Measurements from ENCODE around the gene ZSCAN21.
A peak's percentile ranks its signal among the peaks of the same experiment; 100 is the strongest.

The ZSCAN21 gene

DNA sequence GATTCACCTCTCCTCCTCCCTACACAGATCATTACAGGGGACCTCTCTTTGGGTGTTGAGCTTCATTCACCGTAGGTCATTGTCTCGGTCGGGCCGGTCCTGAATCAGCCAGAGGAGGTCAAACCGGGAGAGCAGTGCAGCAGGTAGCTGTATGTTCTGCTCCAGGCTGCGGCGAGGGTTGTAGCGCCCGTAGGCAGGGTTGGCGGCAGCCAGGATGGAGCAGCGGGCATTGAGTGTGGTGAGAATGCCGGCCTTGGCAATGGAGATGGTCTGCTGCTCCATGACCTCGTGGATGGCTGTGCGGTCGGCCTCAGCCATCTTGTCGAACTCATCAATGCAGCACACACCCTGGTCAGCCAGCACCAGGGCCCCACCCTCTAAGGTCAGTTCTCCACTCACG lies 46.1 kb downstream of the ZSCAN21 start:
- DNase-seq (ENCODE audit: low read depth): no peak
- H3K4me3 ChIP-seq (ENCODE audit: low read depth, low read length): no peak overlapping the region
- TF ChIP-seq, protein P1, sequence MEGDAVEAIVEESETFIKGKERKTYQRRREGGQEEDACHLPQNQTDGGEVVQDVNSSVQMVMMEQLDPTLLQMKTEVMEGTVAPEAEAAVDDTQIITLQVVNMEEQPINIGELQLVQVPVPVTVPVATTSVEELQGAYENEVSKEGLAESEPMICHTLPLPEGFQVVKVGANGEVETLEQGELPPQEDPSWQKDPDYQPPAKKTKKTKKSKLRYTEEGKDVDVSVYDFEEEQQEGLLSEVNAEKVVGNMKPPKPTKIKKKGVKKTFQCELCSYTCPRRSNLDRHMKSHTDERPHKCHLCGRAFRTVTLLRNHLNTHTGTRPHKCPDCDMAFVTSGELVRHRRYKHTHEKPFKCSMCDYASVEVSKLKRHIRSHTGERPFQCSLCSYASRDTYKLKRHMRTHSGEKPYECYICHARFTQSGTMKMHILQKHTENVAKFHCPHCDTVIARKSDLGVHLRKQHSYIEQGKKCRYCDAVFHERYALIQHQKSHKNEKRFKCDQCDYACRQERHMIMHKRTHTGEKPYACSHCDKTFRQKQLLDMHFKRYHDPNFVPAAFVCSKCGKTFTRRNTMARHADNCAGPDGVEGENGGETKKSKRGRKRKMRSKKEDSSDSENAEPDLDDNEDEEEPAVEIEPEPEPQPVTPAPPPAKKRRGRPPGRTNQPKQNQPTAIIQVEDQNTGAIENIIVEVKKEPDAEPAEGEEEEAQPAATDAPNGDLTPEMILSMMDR (IDR thresholded peaks at IDR 0.05; ENCODE audit: insufficient read depth, low read depth, low read length, missing control alignments): no peak

DNA sequence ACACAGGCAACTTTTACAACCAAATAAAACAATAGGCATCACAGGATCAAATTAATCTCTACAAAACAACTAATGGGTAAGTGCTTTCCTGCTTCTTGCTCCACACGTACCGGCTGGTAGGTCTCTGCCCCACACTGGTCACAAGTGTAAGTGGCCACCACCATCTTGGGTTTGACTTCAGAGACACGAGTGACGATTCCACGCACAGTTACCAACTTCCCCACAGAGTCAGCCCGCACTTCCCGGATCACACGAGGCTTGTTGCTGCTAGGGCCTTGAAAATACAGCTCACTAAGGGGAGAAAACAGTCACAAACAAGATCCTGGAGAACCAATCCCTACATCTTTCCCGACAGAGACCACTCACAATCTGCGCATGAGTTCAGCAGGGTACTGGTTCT lies 49.3 kb downstream of the ZSCAN21 start:
- TF ChIP-seq, protein P1 (IDR thresholded peaks at IDR 0.05; ENCODE audit: insufficient read depth, low read depth, low read length, missing control alignments): no peak
- H3K4me3 ChIP-seq (ENCODE audit: low read depth, low read length): no peak overlapping the region
- no peak for DNase-seq (ENCODE audit: low read depth)

DNA sequence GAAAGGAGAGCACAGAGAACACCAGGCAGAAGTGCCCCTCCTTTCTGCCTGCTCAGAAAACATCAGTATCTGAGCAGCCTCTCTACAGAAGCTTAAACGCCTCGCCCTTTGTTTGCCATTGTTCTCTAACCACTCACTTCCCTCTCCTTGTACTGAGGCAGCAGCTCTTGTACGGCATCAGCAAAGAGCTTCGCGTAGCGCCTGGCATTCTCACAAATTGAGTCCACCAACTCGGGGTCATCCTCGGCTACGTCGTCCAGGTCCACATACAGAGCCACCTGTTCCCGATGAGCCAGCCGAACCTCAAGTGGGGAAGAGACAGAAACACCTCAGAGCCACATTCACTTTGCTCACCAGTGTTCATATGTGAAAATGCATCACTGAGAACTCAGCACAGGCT lies 49.9 kb downstream of the ZSCAN21 start:
- no peak for DNase-seq (ENCODE audit: low read depth)
- TF ChIP-seq, protein P1 (IDR thresholded peaks at IDR 0.05; ENCODE audit: insufficient read depth, low read depth, low read length, missing control alignments): no peak
- peak overlapping the region; percentile 80 for H3K4me3 ChIP-seq (ENCODE audit: low read depth, low read length)

DNA sequence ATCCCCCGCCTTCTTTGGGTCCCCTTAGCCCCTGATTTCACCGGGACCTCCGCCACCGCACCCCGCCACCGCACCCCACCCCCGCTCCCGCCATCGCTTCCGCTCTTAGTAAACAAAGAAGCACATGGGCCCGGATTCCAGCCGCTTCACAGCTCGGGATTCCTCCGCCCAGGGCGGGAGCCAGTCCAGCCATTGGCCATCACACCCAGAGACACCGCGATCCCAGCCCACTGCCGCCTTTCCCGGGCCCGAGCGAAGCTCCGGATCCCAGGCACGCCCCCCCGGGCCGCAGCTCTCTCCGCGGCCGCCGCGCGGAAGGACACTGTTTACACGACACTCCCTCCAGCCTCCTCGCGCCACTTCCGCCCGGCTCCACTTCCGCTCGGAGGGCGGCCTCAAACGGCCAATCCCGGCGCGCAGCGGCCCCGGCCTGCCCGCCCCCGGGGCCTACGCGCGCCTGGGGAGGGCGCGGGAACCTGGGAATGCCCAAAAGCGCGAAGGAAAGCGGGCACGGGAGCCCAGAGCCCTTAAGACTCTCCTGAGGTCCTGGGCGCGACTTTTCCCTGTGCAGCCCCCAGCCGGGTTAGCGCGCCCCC lies 50.9 kb downstream of the ZSCAN21 start:
- DNase-seq (ENCODE audit: low read depth): peak; percentile 97
- TF ChIP-seq, protein P1 (IDR thresholded peaks at IDR 0.05; ENCODE audit: insufficient read depth, low read depth, low read length, missing control alignments): no peak
- H3K4me3 ChIP-seq (ENCODE audit: low read depth, low read length): peak overlapping the region; percentile 80

DNA sequence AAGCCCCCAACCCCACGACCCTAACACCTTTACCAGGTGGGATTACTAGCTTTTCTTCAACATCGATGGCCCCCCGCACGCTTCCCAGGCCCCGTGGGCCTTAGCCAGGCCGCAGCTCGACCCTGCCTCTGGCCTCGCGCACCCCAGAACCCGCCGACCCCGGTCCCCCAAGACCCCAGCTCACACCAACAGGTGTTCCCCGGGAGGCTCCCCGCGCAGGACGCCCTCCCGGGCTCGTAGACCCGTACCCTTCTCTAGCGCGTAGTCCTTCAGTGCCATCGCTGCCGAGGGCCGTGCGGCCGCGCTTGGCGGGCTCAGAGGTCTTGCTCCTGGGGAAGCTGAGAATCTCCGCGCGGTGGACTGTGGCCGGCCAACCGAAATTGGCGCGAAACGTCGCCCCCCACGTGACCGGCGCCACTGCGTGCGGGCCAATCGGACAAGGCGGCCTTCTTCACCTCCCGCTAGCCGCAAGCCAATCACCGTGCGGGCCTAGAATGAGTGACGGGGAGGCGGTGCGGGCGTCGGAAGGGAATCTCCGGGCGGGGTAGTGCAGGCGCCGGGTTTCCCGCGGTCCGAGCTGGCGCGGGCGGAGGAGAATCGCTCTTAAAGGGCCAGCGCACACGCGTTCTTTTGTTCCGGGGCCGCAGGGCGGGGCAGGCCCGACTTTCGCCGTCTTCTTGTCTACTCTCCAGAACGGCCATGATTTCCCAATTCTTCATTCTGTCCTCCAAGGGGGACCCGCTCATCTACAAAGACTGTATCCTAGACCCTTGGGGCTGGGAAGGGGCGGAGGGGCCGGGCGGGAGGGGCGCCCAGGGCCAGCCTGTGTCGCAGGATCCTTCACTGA lies 51.7 kb downstream of the ZSCAN21 start, which contains the start of the genes AP4M1 and MCM7:
AP4M1 (plus strand) TSS at position 628 of the 847 bp plus-strand sequence; CDS start at position 700, 72 bp downstream.
MCM7 (minus strand) TSS at position 382 of the 847 bp plus-strand sequence; CDS start at position 279, 103 bp downstream.
- peak; percentile 100 for DNase-seq (ENCODE audit: low read depth)
- peak within 1 kb of the TSS; percentile 80 for H3K4me3 ChIP-seq (ENCODE audit: low read depth, low read length)
- TF ChIP-seq, protein P1 (IDR thresholded peaks at IDR 0.05; ENCODE audit: insufficient read depth, low read depth, low read length, missing control alignments): no peak

DNA sequence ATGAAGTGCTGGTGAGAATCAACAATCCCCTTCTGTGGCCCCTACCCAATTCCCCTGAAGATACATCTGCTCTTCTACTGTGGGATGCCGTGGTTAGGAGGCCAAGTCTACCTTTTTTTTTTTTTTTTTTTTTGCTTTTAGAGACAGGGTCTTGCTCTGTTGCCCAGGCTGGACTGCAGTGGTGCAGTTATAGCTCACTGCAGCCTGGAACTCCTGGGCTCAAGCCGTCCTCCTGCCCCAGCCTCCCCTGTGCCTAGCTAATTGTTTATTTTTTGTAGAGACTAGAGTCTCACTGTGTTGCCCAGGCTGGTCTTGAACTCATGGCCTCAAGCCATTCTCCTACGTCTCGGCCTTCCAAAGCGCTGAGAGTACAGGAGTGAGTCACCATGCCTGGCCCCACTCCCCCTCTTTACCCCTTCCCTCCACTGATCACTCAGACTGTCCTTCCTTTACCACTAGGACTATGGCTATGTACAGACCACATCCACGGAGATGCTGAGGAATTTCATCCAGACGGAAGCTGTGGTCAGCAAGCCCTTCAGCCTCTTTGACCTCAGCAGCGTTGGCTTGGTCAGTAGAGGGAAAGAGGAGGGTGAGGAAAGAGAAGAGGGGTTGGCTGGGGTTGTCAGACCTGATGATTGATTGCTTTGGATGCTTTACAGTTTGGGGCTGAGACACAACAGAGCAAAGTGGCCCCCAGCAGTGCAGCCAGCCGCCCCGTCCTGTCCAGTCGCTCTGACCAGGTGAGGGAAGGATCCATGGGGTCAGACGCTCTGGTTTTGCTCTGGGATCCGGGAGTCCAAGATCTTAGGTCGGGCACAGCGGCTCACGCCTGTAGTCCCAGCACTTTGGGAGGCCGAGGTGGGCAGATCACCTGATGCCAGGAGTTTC lies 53.6 kb downstream of the ZSCAN21 start:
- no peak for DNase-seq (ENCODE audit: low read depth)
- no peak overlapping the region for H3K4me3 ChIP-seq (ENCODE audit: low read depth, low read length)
- TF ChIP-seq, protein P1 (IDR thresholded peaks at IDR 0.05; ENCODE audit: insufficient read depth, low read depth, low read length, missing control alignments): no peak

All from GM12865 (cell line).